ENCODE measurements around the gene ZNF543.

ZNF543 gene

DNA sequence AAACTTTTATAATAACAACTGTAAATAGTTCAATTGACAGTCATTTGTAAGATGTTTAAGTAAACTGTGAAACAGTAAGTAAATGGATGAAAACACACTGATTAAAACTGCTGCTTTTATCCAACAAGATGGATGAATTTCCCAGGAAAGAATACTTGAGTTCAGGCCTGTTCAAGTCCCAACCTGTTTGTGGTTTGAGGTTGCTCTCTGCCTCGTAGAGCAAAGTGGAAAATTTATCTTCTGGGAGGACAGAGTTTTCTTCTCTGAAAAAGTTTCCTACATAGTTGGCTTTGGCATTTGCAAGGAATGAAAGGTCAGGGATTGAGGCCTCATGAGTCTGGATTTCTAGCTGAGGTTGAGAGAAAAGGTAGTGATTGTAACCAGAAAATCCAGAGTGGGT is 15.2 kb upstream of the ZNF543 start:
- no peak overlapping the region for H3K27ac ChIP-seq (ENCODE audit: low read length)
- peaks cover 36% of the 10 kb centered on the region for H3K79me2 ChIP-seq (ENCODE audit: low read length)
- no peak for DNase-seq
- H3K27me3 ChIP-seq (replicated peaks; ENCODE audit: insufficient read depth, low read length), result no peaks in the 10 kb centered on the region
- no peaks in the 10 kb centered on the region for H3K9me3 ChIP-seq (replicated peaks; ENCODE audit: insufficient read depth, low read length)
- no peaks in the 10 kb centered on the region for H3K9me2 ChIP-seq (replicated peaks; ENCODE audit: insufficient read depth, low read length)
- H4K20me1 ChIP-seq (ENCODE audit: insufficient read depth, low read length), result peaks cover 5% of the 10 kb centered on the region; the same call in 1 of the 2 replicates
- H3K4me2 ChIP-seq (ENCODE audit: low read depth, low read length), result no peak overlapping the region
- H2AFZ ChIP-seq (ENCODE audit: low read length), result no peak overlapping the region
- H3F3A ChIP-seq (ENCODE audit: insufficient read depth, low read length), result peaks cover 10% of the 10 kb centered on the region
- no peak for TF ChIP-seq EZH2 (optimal IDR thresholded peaks at IDR 0.05; ENCODE audit: low read depth, low read length)
- no peak for TF ChIP-seq EZH2phosphoT487 (IDR thresholded peaks at IDR 0.05; ENCODE audit: low read length)
- TF ChIP-seq, protein P1, sequence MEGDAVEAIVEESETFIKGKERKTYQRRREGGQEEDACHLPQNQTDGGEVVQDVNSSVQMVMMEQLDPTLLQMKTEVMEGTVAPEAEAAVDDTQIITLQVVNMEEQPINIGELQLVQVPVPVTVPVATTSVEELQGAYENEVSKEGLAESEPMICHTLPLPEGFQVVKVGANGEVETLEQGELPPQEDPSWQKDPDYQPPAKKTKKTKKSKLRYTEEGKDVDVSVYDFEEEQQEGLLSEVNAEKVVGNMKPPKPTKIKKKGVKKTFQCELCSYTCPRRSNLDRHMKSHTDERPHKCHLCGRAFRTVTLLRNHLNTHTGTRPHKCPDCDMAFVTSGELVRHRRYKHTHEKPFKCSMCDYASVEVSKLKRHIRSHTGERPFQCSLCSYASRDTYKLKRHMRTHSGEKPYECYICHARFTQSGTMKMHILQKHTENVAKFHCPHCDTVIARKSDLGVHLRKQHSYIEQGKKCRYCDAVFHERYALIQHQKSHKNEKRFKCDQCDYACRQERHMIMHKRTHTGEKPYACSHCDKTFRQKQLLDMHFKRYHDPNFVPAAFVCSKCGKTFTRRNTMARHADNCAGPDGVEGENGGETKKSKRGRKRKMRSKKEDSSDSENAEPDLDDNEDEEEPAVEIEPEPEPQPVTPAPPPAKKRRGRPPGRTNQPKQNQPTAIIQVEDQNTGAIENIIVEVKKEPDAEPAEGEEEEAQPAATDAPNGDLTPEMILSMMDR (IDR thresholded peaks at IDR 0.05; ENCODE audit: low read length), result no peak
- peaks cover 9% of the 10 kb centered on the region for H3K4me1 ChIP-seq (ENCODE audit: low read length)
- H3K4me3 ChIP-seq (ENCODE audit: low read length), result no peak overlapping the region
- peaks cover 11% of the 10 kb centered on the region; the same call in 1 of the 2 replicates for H3K36me3 ChIP-seq (replicated peaks; ENCODE audit: insufficient read depth, low read length)
- H3K9ac ChIP-seq (ENCODE audit: low read length), result no peak overlapping the region

DNA sequence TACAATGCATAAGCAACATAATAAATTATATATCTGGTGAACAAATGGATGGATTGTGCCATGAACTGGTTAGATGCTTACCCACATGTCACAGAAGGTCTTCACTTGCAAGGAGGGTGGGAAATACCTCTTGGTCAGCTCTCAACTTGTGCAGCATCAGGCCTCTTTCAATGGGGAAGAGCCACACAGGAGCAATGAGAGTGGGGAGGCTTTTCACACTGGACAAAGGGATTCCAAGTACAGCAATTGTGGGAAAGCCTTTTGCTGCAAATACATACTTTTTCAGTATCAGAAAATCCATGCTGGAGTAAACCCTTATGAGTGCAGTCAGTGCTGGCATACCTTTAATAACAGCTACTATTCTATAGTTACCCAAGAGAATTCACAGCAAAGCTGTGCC is 11.8 kb upstream of the ZNF543 start:
- Histone ChIP-seq H3K79me2 (ENCODE audit: low read length) (peaks cover 2% of the 10 kb centered on the region), H3K27ac (ENCODE audit: low read length) (no peak overlapping the region), H3K9me2 (replicated peaks; ENCODE audit: insufficient read depth, low read length) (no peaks in the 10 kb centered on the region), H3K9ac (ENCODE audit: low read length) (no peak overlapping the region), H3K4me2 (ENCODE audit: low read depth, low read length) (no peak overlapping the region), H3F3A (ENCODE audit: insufficient read depth, low read length) (peaks cover 2% of the 10 kb centered on the region; the same call in 1 of the 2 replicates), H3K4me1 (ENCODE audit: low read length) (no peaks in the 10 kb centered on the region), H4K20me1 (ENCODE audit: insufficient read depth, low read length) (no peaks in the 10 kb centered on the region), H3K27me3 (replicated peaks; ENCODE audit: insufficient read depth, low read length) (no peaks in the 10 kb centered on the region), H3K9me3 (replicated peaks; ENCODE audit: insufficient read depth, low read length) (no peaks in the 10 kb centered on the region), H2AFZ (ENCODE audit: low read length) (no peak overlapping the region), H3K36me3 (replicated peaks; ENCODE audit: insufficient read depth, low read length) (no peaks in the 10 kb centered on the region), H3K4me3 (ENCODE audit: low read length) (no peak overlapping the region)
- TF ChIP-seq, protein P1 (IDR thresholded peaks at IDR 0.05; ENCODE audit: low read length), result no peak
- TF ChIP-seq EZH2 (optimal IDR thresholded peaks at IDR 0.05; ENCODE audit: low read depth, low read length) (no peak), EZH2phosphoT487 (IDR thresholded peaks at IDR 0.05; ENCODE audit: low read length) (no peak)
- no peak for DNase-seq

DNA sequence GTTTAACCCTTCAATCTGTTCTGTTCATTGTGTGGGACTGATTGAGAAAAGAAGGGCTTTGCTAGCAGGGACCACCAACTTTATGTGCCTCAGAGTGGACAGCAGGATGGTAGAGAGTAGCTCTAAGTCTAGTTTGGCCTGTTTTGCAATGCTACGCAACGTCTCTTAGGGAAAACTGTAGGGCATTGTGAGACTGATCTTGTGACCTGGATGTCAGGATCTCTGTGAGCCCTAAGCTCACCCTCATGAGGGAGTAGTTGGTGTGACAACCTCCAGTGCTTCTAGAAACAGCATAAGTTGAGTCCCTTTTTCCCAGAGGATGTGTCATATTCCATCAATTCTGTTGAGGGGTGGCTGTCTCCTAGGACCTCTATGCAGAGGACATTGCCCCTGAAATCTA is 9.5 kb upstream of the ZNF543 start:
- Histone ChIP-seq H3F3A (ENCODE audit: insufficient read depth, low read length) (no peaks in the 10 kb centered on the region), H2AFZ (ENCODE audit: low read length) (no peak overlapping the region), H3K4me3 (ENCODE audit: low read length) (no peak overlapping the region), H3K9ac (ENCODE audit: low read length) (no peak overlapping the region), H3K27me3 (replicated peaks; ENCODE audit: insufficient read depth, low read length) (no peaks in the 10 kb centered on the region), H3K27ac (ENCODE audit: low read length) (no peak overlapping the region), H3K9me3 (replicated peaks; ENCODE audit: insufficient read depth, low read length) (no peaks in the 10 kb centered on the region), H3K79me2 (ENCODE audit: low read length) (no peaks in the 10 kb centered on the region; the same call in 1 of the 2 replicates), H3K36me3 (replicated peaks; ENCODE audit: insufficient read depth, low read length) (no peaks in the 10 kb centered on the region), H3K4me1 (ENCODE audit: low read length) (no peaks in the 10 kb centered on the region), H3K4me2 (ENCODE audit: low read depth, low read length) (no peak overlapping the region), H4K20me1 (ENCODE audit: insufficient read depth, low read length) (no peaks in the 10 kb centered on the region), H3K9me2 (replicated peaks; ENCODE audit: insufficient read depth, low read length) (no peaks in the 10 kb centered on the region)
- no peak for TF ChIP-seq EZH2 (optimal IDR thresholded peaks at IDR 0.05; ENCODE audit: low read depth, low read length)
- TF ChIP-seq, protein P1 (IDR thresholded peaks at IDR 0.05; ENCODE audit: low read length), result no peak
- no peak for TF ChIP-seq EZH2phosphoT487 (IDR thresholded peaks at IDR 0.05; ENCODE audit: low read length)
- DNase-seq, result no peak

Data from MM.1S (cell line).